ENCODE results near the gene TVP23A.
"Not testable (repeated sequence)": the region's sequence is repeated elsewhere in the genome, so short reads cannot be mapped to it uniquely, and the experiment has no call there.

The TVP23A gene

GRCh38 chr16:10799736-10800135, 18.9 kb downstream of the TVP23A start:
- DNase-seq (ENCODE audit: low read depth in 3 of 3) = no peak

- DNase-seq (ENCODE audit: low read depth in 3 of 3) = no peak
These were observed 27.5 kb downstream of the TVP23A start for GRCh38 chr16:10791048-10791447.

DNA sequence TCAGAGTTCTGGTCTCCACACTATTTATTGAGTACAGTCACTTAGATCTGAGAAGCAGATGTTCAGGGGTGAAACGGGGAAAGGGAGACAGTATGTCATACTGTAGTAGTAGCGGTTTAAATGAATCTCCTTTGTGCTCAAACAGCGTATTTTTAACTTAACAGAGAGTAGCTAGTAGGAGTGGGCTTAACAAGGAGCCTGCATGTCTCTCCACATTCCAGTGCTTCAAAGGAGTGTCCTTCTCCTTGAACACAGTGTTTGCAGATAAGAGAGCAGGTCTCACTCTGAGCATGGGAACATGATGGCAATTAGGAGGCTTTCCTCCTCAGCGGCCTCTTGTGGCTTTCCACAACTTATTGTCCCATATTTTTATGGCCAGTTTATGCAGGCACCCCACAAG, 30.0 kb downstream of the TVP23A start:
- DNase-seq (ENCODE audit: low read depth in 3 of 3) = not testable (repeated sequence)

- DNase-seq (ENCODE audit: low read depth in 3 of 3) = no peak
These were observed 31.3 kb downstream of the TVP23A start for GRCh38 chr16:10787304-10787703.

- no peak for DNase-seq (ENCODE audit: low read depth in 3 of 3)
These were observed 36.0 kb downstream of the TVP23A start for GRCh38 chr16:10782628-10783027.

DNA sequence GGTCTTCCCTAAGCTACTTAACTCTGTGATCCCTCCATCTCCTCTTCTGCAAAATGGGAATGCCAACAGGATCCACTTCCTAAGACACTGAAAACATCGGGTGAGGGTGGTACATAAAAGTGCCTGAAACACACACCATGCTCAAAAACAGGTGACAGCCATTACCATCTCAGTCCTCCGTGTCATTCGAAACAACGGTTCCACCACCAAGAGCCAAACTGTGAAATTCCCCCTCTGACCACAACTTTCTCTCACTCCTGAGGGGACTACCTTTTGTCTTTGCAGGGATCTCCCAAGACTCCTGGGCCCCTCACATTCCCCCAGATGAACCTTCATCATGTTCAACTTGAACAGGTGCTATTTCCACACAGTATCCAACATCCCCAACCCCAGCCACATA, 38.0 kb downstream of the TVP23A start:
- DNase-seq (ENCODE audit: low read depth in 3 of 3) = no peak

GRCh38 chr16:10779908-10780307, 38.7 kb downstream of the TVP23A start:
- not testable (repeated sequence) for DNase-seq (ENCODE audit: low read depth in 3 of 3)

DNA sequence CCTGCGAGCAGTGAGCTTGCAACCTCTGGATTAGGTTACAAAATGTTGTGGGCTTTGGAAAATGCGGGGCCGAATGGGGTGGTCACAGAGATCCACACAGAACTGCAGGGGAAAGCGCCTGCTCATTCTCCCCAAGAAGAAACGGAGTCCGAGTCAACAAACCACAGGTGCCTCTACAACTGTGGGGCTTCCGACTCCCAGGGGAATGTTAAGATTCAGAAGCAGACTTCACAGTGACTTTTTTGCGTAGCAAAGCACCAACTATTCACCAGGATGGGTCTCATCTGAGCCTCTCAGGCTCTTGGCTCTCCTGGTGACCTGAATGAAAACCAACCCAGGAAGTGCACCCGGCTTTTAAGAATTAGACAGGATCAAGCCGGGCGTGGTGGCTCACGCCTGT, 41.2 kb downstream of the TVP23A start:
- no peak for DNase-seq (ENCODE audit: low read depth in 3 of 3)

DNA sequence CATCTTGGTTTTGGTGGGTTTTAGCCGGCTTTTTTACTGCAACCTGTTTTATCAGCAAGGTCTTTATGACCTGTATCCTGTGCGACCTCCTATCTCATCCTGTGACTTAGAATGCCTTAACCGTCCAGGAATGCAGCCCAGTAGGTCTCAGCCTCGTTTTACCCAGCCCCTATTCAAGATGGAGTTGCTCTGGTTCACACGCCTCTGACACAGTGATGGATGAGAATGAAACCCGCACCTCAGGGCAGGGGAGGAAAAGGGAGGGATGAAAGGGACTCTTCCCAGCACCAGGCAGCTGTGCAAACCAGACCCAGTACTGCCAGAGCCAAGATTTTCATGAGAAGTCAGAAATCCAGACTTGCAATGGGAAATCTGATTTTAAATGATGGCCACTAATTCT, 41.7 kb downstream of the TVP23A start:
- not testable (repeated sequence) for DNase-seq (ENCODE audit: low read depth in 3 of 3)

- DNase-seq (ENCODE audit: low read depth in 3 of 3) = no peak
These were observed 42.3 kb downstream of the TVP23A start for GRCh38 chr16:10776280-10776679.

DNA sequence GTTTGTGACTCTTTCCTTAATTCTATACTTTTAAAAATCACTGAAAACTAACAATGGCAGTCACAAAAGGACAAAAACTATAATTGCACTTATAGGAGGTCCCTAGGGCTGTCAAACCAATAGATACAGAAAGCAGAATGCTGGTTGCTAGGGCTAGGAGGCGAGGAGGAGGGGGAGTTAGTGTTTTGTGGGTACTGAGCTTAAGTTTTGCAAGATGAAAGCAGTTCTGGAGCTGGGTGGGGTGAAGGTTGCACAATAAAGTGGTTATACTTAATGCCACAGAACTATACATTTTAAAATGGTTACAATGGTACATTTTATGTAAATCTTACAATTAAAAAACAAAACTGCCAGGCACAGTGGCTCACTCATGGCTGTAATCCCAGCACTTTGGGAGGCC, 47.7 kb downstream of the TVP23A start:
- no peak for DNase-seq (ENCODE audit: low read depth in 3 of 3)

DNA sequence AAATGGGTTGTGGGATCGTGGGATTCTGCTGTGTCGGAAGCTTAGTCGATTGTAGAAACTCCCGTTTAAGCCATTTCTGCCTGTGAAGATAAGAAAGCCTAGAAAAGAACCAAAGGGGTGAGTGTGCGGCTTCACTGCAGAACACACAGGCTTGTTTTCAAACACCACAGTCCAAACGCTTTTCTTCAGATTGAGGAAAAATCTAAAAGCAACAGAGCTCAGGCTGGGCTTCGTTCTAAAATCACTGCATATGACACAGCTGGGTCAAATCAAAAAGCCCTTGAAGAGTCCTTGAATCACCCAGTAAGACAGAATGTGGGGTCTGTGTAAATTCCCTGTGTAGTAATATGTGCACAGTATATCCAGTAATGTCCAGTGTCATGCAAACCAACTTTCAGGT, 49.2 kb downstream of the TVP23A start:
- DNase-seq (ENCODE audit: low read depth in 3 of 3) = no peak

GRCh38 chr16:10767127-10767526, 51.5 kb downstream of the TVP23A start:
- no peak for DNase-seq (ENCODE audit: low read depth in 3 of 3)

DNA sequence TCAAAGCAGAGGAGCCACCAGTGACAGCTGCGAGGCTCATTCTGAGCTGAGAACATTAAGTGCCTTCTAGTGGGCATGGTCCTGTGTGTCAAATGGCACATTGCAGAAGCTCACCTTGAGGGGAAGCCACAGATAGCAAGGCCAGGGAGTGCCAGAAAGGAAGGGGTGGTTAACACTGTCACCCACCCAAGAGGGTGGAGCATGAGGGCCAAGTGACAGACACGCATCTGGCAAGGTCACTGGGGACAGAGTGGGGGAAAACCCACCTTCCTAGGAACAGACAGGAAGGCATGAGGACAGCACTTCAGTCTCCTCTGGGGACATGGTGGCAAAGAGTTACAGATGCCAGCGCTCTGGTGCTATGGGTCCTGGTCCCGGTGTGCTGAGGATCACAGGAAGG, 52.8 kb downstream of the TVP23A start:
- no peak for DNase-seq (ENCODE audit: low read depth in 3 of 3)

- no peak for DNase-seq (ENCODE audit: low read depth in 3 of 3)
These were observed 55.1 kb downstream of the TVP23A start for GRCh38 chr16:10763456-10763855.

- DNase-seq (ENCODE audit: low read depth in 3 of 3) = no peak
These were observed 56.1 kb downstream of the TVP23A start for GRCh38 chr16:10762336-10763016.

DNA sequence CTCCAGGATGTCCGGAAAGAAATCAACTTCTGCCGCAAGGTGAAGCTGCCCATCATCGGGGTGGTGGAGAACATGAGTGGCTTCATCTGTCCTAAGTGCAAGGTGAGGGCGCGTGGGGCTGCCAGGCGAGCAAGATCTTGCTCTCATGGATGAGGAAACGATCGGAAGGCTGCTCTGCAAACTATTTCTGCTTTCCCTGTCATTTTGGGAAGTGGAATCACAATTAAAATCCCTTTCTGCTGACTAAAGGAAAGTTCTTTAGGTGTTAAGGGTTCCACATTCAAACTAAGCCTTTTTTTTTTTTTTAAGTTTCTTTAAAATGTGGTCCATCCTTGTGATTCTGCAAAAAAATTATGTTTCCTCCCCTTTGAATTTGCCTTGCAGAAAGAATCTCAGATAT, 57.2 kb downstream of the TVP23A start:
- DNase-seq (ENCODE audit: low read depth in 3 of 3) = no peak

- no peak for DNase-seq (ENCODE audit: low read depth in 3 of 3)
These were observed 57.7 kb downstream of the TVP23A start for GRCh38 chr16:10760858-10761257.

DNA sequence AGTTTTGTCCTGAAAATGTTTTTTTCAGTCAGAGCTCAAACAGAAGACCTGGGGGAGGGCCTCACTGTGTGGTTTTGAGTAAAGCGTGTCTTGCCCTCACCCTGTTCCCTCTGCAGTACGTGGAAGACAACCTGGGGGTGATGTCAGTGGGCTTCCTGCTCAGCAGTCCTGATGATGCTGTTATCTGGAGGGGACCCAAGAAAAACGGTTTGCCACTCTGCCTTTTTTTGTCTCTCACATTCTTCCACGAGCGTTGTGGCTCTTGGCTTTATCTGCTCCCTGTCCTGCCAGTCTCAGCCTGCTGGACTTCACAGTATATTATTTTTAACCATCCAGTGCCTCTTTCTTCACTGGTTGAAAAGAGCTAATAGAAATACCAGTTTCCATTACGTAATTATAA, 62.0 kb downstream of the TVP23A start:
- no peak for DNase-seq (ENCODE audit: low read depth in 3 of 3)

- DNase-seq (ENCODE audit: low read depth in 3 of 3) = no peak
These were observed 63.7 kb downstream of the TVP23A start for GRCh38 chr16:10754941-10755340.

- no peak for DNase-seq (ENCODE audit: low read depth in 3 of 3)
These were observed 64.9 kb downstream of the TVP23A start for GRCh38 chr16:10753670-10754069.

DNA sequence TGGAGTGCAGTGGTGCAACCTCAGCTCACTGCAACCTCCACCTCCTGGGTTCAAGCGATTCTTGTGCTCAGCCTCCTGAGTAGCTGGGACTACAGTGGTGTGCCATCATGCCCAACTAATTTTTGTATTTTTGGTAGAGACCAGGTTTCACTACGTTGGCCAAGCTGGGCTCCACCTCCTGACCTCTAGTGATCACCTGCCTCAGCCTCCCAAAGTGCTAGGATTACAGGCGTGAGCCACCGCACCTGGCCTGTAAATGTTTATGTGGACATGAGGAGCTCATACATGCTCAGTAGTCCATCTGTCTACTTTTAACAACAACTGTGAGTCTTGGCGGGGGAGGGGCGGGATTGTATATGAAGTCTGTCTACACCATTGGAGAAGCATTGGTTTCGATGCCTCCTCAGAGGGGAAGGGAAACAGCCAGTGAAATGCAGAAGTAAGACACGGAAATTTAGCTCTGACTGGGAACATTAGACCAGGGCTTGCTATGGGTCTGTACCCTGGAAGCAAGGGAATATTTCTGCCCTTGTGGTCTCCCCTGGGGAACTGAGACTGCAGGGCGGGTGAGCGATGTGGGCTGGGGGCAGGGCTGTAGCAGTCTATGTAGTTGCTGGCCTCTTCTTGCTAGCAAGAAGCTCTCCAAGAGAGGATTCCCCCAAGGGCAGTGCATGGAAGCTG, 65.6 kb downstream of the TVP23A start:
- no peak for DNase-seq (ENCODE audit: low read depth in 3 of 3)

DNA sequence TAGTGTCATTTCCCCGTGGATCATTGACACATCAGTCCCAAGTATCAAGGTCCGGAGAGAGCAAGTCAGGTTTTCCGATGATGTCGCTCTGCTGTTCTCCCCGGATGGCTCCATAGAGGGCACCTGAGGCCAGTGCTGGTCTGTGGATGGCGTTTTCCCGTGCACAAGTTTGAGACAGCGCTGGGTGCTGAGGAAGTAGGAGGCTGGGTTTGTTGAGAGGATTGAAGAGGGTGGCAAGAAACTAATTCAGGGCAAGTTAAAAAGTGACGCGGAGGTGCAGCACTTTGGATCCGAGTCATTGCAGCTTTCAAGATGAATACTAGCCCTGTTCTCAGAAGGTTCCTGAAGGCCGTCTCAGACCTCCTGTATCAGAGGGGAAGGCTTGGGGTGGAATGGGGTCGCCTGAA, 67.3 kb downstream of the TVP23A start:
- DNase-seq (ENCODE audit: low read depth in 3 of 3) = no peak

DNA sequence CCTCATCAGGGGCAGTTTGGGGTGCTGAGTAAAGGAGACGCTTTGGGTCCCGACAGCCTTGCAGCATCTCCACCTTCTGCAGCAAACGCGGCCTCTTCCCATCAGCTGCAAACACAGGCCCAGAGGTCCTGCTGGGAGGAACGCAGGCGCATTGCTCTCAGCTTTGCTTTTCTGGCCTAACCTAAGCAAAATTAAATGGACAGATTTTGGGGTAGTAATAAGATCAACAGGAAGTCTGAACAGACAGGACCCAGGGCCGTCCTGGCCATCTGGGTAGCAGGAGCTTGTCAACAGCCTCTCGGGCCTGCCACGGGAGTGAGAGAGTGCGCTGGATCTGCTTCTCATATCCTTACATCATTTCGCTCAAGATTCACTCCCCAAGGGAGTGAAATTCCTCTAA, 67.8 kb downstream of the TVP23A start:
- DNase-seq (ENCODE audit: low read depth in 3 of 3) = no peak

All from stimulated activated CD4-positive, alpha-beta T cell treated with anti-CD3 and anti-CD28 coated beads, TNF-alpha, amount 100 ng/mL, for 24 hours (primary cell).